Loucy (cell line): ENCODE measurements around the gene CHMP4A.

Experiments used
- H2AFZ ChIP-seq: fragments of 200-600 bp; sonication (generic); 2 replicates; pipeline ENCODE4 v1.6.0; 2016; ENCODE audit warnings: antibody characterized with exemption, mild to moderate bottlenecking, low read length, moderate library complexity
- H3F3A ChIP-seq: fragments of 200-600 bp; 2 replicates; pipeline ENCODE4 v1.6.0; 2016; ENCODE audit warnings: antibody characterized with exemption, low read depth, mild to moderate bottlenecking
- H3K27me3 ChIP-seq: fragments of 200-600 bp; sonication (generic); 2 replicates; pipeline ENCODE4 v1.6.1; 2014; ENCODE audit warnings: low read length, mild to moderate bottlenecking; ENCODE audit not compliant: insufficient read depth, poor library complexity, severe bottlenecking
- H3K36me3 ChIP-seq: fragments of 200-600 bp; sonication (generic); 2 replicates; pipeline ENCODE4 v1.6.1; 2016; ENCODE audit warnings: low read length; ENCODE audit not compliant: insufficient read depth
- H3K4me1 ChIP-seq: fragments of 200-600 bp; sonication (generic); 2 replicates; pipeline ENCODE4 v1.5.1; 2014; ENCODE audit warnings: low read length, mild to moderate bottlenecking; ENCODE audit not compliant: insufficient read depth, poor library complexity, severe bottlenecking
- H3K4me2 ChIP-seq: fragments of 200-600 bp; sonication (generic); 2 replicates; pipeline ENCODE4 v1.6.0; 2014; ENCODE audit warnings: antibody characterized with exemption, low read length, low read depth, mild to moderate bottlenecking; ENCODE audit not compliant: poor library complexity, severe bottlenecking
- H3K4me3 ChIP-seq: fragments of 200-600 bp; sonication (generic); 2 replicates; pipeline ENCODE4 v1.5.1; 2014; ENCODE audit warnings: low read length, mild to moderate bottlenecking, mixed read lengths; ENCODE audit not compliant: poor library complexity, severe bottlenecking
- H3K79me2 ChIP-seq: fragments of 200-600 bp; sonication (generic); 2 replicates; pipeline ENCODE4 v1.6.1; 2014; ENCODE audit warnings: low read length; ENCODE audit not compliant: insufficient read depth
- H3K9ac ChIP-seq: fragments of 200-600 bp; sonication (generic); 2 replicates; pipeline ENCODE4 v1.6.0; 2014; ENCODE audit warnings: mild to moderate bottlenecking, low read depth, low read length, moderate library complexity; ENCODE audit not compliant: poor library complexity, severe bottlenecking
- H3K9me2 ChIP-seq: fragments of 200-600 bp; sonication (generic); replicated peaks from 2 replicates; pipeline ENCODE4 v1.6.1; 2016; ENCODE audit warnings: low read depth, low read length, mixed read lengths
- H3K9me3 ChIP-seq: fragments of 200-600 bp; sonication (generic); 2 replicates; pipeline ENCODE4 v1.6.1; 2014; ENCODE audit warnings: mild to moderate bottlenecking, antibody characterized with exemption, low read length, low read depth; ENCODE audit not compliant: insufficient read depth
- H4K20me1 ChIP-seq: fragments of 200-600 bp; sonication (generic); 2 replicates; pipeline ENCODE4 v1.6.0; 2014; ENCODE audit warnings: antibody characterized with exemption, low read length, mild to moderate bottlenecking; ENCODE audit not compliant: insufficient read depth, poor library complexity, severe bottlenecking
- EZH2phosphoT487 ChIP-seq: fragments of 200-600 bp; IDR thresholded peaks from 2 replicates; pipeline ENCODE4 v1.6.1; 2018; ENCODE audit warnings: antibody characterized with exemption, mild to moderate bottlenecking, moderate library complexity, borderline replicate concordance
- TF ChIP-seq, protein P1 (sequence below): fragments of 200-600 bp; sonication (generic); conservative IDR thresholded peaks from 2 replicates; pipeline ENCODE4 v1.5.1; 2014; ENCODE audit warnings: mild to moderate bottlenecking, antibody characterized with exemption, low read length

Gene CHMP4A

DNA sequence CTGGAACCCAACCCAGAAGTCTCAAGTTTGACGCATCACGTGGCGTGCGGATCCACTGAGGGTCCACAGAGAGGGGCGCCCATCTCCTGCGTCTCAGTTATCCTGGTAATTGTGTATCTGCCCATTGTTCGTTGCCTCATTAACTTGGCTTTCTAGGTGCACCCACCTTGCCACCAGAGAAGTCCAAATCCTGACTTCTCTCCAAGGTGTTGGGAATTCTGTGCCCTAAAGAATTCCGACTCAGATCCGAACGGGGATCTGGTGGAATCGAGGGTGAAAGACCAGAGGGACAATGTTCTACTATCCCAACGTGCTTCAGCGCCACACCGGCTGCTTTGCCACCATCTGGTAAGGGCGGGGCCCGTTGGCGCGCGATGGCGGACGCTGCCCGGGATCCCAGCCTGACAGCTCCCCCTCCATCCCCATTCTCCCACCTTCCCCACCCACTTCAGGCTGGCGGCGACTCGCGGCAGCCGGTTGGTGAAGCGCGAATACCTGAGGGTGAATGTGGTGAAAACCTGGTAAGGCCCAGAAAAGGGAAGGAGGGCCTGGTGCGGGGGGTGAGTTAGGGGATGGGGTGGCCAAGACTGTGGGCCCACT, 40.9 kb downstream of the CHMP4A start:
- Histone ChIP-seq H3K9me3 (no peaks in the 10 kb centered on the region), H3K36me3 (no peaks in the 10 kb centered on the region), H3K4me1 (no peaks in the 10 kb centered on the region), H3K79me2 (no peaks in the 10 kb centered on the region), H4K20me1 (no peaks in the 10 kb centered on the region), H3F3A (no peaks in the 10 kb centered on the region), H3K27me3 (no peaks in the 10 kb centered on the region), H2AFZ (no peak overlapping the region), H3K4me2 (no peak overlapping the region), H3K9me2 (no peaks in the 10 kb centered on the region), H3K9ac (no peak overlapping the region), H3K4me3 (no peak overlapping the region)
- TF ChIP-seq, protein P1, sequence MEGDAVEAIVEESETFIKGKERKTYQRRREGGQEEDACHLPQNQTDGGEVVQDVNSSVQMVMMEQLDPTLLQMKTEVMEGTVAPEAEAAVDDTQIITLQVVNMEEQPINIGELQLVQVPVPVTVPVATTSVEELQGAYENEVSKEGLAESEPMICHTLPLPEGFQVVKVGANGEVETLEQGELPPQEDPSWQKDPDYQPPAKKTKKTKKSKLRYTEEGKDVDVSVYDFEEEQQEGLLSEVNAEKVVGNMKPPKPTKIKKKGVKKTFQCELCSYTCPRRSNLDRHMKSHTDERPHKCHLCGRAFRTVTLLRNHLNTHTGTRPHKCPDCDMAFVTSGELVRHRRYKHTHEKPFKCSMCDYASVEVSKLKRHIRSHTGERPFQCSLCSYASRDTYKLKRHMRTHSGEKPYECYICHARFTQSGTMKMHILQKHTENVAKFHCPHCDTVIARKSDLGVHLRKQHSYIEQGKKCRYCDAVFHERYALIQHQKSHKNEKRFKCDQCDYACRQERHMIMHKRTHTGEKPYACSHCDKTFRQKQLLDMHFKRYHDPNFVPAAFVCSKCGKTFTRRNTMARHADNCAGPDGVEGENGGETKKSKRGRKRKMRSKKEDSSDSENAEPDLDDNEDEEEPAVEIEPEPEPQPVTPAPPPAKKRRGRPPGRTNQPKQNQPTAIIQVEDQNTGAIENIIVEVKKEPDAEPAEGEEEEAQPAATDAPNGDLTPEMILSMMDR, result no peak
- TF ChIP-seq EZH2phosphoT487, result no peak

DNA sequence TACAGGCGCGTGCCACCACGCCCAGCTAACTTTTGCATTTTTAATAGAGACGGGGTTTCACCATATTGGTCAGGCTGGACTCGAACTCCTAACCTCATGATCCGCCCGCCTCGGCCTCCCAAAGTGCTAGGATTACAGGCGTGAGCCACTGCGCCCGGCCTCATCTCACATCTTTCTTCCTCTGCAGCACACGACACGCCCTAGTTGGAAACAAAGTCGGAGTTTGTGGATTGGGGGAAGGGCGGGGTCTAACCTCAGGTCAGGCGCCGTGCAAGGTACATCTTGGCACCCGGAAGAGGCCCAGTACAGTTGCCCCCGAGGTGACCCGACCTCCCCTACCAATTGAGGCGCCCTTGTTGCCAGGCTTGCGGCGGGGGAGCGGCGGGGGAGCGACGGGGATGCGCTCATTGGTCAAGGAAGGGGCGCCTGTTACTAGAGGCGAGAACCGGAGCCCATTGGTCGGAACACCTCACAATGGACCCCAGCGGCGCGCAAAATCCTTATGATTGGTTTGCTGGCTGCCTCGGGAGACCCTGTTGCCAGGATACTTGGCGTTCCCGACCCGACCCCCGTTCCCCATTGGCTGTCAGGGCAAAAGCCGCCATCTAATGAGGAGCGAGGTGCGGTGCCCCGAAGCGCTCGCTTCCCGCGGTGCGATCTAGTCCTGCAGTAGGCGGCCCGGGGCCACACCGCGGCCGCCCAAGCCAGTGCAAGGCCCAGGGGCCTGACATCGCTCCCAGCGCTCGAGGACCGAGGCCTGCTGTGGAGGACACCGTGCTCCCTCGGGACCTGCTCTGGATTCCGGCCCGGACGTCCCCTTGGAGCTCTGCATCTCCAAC, 41.6 kb downstream of the CHMP4A start, which contains the start of gene REC8:
Gene REC8 (plus strand): TSS at position 659 of the 839 bp plus-strand sequence. CDS start 473 bp downstream, outside the sequence.
- no peak within 1 kb of the TSS for H3K4me3 ChIP-seq
- H3K4me1 ChIP-seq, result no peaks in the 10 kb centered on the region
- no peak within 1 kb of the TSS for H3K4me2 ChIP-seq
- TF ChIP-seq, protein P1, result no peak
- no peak for TF ChIP-seq EZH2phosphoT487
- no peak within 1 kb of the TSS for H2AFZ ChIP-seq
- H3F3A ChIP-seq, result no peaks in the 10 kb centered on the region
- no peaks in the 10 kb centered on the region for H3K9me3 ChIP-seq
- H4K20me1 ChIP-seq, result no peaks in the 10 kb centered on the region
- H3K9ac ChIP-seq, result no peak within 1 kb of the TSS
- H3K27me3 ChIP-seq, result no peaks in the 10 kb centered on the region
- H3K9me2 ChIP-seq, result no peaks in the 10 kb centered on the region
- no peaks in the 10 kb centered on the region for H3K79me2 ChIP-seq
- H3K36me3 ChIP-seq, result no peaks in the 10 kb centered on the region

DNA sequence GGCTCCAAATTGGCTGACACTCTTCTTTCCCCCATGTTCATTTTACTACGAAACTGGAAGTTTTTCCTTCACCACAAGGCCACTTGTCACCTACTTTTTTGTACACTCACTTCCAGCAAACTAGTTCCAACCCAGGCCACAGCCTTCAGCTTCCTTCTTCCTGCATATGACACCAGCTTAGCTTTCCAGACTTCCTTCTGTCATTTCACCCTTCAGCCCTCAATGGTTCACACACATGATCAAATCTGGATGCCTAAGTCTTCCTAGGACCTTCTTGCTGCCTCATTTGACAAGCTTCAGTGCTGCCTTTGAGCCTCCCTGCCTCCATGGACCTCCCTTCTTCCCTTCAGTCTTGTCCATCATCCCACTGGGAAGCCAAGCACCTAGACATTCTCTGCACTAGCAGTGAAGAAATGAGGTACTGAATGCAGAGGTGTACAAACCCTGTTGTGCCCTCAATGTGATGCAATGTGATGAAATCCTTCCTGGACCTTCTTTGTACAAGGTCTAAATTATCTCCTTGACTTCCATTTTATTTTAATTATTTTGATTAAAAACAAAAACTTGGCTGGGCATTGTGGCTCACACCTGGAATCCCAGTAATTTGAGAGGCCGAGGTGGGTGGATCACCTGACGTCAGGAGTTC, 45.7 kb downstream of the CHMP4A start:
- no peaks in the 10 kb centered on the region for H4K20me1 ChIP-seq
- H3K9me3 ChIP-seq, result no peaks in the 10 kb centered on the region
- peaks cover 10% of the 10 kb centered on the region; the same call in 1 of the 2 replicates for H3K36me3 ChIP-seq
- H3K79me2 ChIP-seq, result no peaks in the 10 kb centered on the region
- H2AFZ ChIP-seq, result no peak overlapping the region
- H3K4me3 ChIP-seq, result no peak overlapping the region
- H3K9me2 ChIP-seq, result no peaks in the 10 kb centered on the region
- TF ChIP-seq, protein P1, result no peak
- no peak for TF ChIP-seq EZH2phosphoT487
- H3K27me3 ChIP-seq, result no peaks in the 10 kb centered on the region
- H3F3A ChIP-seq, result no peaks in the 10 kb centered on the region
- H3K4me1 ChIP-seq, result no peaks in the 10 kb centered on the region
- H3K4me2 ChIP-seq, result no peak overlapping the region
- no peak overlapping the region for H3K9ac ChIP-seq
